ENCODE results near the gene TTLL3. TPM values are rescaled to one million over a fixed set of nuclear protein-coding genes. Genes with fewer than 3 reads are reported as not detected.
A peak's percentile ranks its signal among the peaks of the same experiment; 100 is the strongest.

The TTLL3 gene
- total and polyA plus RNA-seq, 11 donors = 4.7 to 30.3 (median 11.8) TPM

DNA sequence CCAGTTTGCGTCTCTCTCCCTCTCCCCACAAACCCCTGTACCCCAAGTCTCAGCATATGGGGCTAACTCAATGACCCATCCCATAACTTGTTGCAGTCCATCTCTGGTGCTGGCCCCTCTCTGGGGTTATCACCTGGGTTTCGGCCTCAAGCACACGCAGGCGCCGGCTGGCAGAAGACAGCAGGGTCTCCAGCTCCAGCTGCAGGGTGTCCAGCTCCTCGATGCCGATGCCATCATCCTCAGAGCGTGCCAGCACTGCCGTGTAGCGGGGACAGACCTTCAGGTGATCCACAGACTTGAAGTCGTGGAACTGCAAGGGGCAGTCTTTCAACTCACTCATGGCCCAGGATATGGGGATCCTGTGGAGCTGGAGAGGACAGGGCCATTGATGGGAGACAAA lies 18.9 kb upstream of the TTLL3 start:
- WGBS, 4 donors = 88 to 96% (median 90%) methylated on average over 6 to 11 of the region's 11 CpGs
- peaks cover 0 to 43% (median 24%) of the 10 kb centered on the region in 12 donors for H3K4me1 ChIP-seq
- peak overlapping the region in 2 of 12 donors; percentile 77 to 92 for H3K4me3 ChIP-seq
- H3K36me3 ChIP-seq = peaks cover 0 to 59% (median 51%) of the 10 kb centered on the region in 9 donors
- intact Hi-C loops (cut with DNase I) = loop anchor here in 6 of 10 donors (1.0 to 10.0 kb wide), 6 partner anchors 39 to 226 kb away; partner anchors contain the start of genes BRPF1 (in 3 of the 6), IL17RC (in 1 of the 6), OGG1 (in 1 of the 6) and RPUSD3 (in 1 of the 6)
- TF ChIP-seq, protein P1, sequence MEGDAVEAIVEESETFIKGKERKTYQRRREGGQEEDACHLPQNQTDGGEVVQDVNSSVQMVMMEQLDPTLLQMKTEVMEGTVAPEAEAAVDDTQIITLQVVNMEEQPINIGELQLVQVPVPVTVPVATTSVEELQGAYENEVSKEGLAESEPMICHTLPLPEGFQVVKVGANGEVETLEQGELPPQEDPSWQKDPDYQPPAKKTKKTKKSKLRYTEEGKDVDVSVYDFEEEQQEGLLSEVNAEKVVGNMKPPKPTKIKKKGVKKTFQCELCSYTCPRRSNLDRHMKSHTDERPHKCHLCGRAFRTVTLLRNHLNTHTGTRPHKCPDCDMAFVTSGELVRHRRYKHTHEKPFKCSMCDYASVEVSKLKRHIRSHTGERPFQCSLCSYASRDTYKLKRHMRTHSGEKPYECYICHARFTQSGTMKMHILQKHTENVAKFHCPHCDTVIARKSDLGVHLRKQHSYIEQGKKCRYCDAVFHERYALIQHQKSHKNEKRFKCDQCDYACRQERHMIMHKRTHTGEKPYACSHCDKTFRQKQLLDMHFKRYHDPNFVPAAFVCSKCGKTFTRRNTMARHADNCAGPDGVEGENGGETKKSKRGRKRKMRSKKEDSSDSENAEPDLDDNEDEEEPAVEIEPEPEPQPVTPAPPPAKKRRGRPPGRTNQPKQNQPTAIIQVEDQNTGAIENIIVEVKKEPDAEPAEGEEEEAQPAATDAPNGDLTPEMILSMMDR (IDR thresholded peaks at IDR 0.05) = no peak
- TF ChIP-seq POLR2A (IDR thresholded peaks at IDR 0.05) = no peak
- ATAC-seq = no peak
- DNase-seq = no peak
- H3K27ac ChIP-seq = peak overlapping the region in 5 of 12 donors; percentile 95 to 99 (median 98)
- H3K9me3 ChIP-seq = no peaks in the 10 kb centered on the region
- H3K27me3 ChIP-seq = no peaks in the 10 kb centered on the region

DNA sequence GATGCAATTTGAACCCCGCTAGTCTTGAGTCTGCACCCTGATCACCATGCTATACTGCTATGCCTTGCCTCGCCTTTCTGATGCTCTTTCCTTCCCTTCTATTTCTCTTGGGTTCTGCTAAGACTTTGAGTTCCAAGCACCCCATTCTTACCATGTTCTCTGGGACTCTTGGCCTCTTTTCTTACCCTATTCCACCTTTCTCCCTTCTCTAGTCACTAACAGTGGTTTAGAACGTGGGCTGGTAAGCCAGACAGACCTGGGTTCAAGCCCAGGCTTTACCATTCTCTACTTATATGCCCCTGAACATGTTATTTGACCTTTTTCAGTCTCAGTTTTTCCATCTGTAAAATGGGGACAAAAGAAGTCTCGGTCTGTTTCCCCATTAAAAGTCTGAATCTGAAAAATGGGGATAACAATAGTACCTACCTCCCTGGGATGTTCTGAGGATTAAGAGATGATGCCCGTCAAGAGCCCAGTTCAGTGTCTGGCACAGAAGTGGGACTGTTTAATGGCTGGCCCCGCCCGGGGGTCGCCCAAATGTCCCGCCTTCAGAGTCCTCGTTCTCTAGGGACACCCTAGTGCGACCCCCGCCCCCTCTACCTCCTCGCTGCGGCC lies 18.2 kb upstream of the TTLL3 start:
- peaks cover 0 to 59% (median 44%) of the 10 kb centered on the region in 9 donors for H3K36me3 ChIP-seq

DNA sequence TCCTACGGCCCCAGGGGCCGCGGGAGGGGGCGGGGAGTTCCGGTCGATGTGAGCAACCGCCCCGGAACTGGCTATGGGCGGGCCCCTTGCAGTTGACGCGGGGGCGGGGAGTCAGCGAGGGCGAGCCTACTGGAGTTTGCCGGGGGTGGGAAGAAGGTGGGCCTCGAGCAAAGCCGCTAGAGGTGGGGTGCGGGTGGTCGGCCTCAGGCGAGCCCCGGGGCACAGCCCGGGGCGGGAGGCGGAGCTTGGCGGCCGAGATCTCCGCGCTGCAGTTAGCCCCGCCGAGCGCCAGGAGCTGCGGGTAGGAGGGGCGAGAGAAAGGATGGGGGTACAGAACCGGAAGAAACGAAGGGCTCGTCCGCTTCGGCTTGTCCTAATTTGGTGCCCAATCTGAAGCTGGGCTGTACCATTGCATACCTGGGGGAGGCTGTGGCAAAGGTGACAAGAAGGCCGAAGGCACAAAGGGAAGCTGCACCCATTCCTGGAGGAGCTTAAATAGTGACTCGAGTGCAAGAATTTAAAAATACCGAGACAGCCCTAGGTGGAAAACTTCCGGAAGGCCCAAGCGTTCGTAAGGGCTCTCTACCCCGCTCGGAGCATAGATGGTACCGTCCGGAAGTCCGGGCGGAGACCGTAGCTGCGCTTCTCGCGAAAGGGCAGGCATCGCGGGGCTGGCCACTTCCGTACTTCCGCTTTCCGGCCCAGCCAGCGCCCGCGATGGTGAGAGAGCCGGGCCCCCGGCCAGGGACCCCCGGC lies 17.5 kb upstream of the TTLL3 start, which contains the start of the genes ARPC4 and TADA3:
ARPC4 (plus strand) TSS at position 678 of the 756 bp plus-strand sequence; CDS start at position 718, 40 bp downstream.
TADA3 (minus strand) TSS at position 69 of the 756 bp plus-strand sequence. CDS start 1,007 bp downstream, outside the sequence.
- Histone ChIP-seq H3K36me3 (peaks cover 0 to 59% (median 45%) of the 10 kb centered on the region in 9 donors), H3K4me3 (peak within 1 kb of the TSS; percentile 66 to 100 (median 92)), H3K9me3 (no peaks in the 10 kb centered on the region), H3K4me1 (peaks cover 0 to 57% (median 24%) of the 10 kb centered on the region in 12 donors), H3K27ac (peak within 1 kb of the TSS; percentile 89 to 99 (median 97)), H3K27me3 (no peaks in the 10 kb centered on the region)
- DNase-seq = peak; percentile 95 to 97 (median 96)
- 0 to 1% (median 1%) methylated on average over 43 to 65 of the region's 65 CpGs for WGBS, 4 donors
- peak; percentile 94 to 96 (median 94) for ATAC-seq
- TF ChIP-seq POLR2A (IDR thresholded peaks at IDR 0.05) = peak in 1 of 2 donors; percentile 66
- TF ChIP-seq, protein P1 (IDR thresholded peaks at IDR 0.05) = peak in 2 of 12 donors; percentile 18 to 19
- intact Hi-C loops (cut with DNase I) = loop anchor here in 7 of 10 donors (1.0 to 10.0 kb wide), 9 partner anchors 24 to 225 kb away; partner anchors contain the start of genes BRPF1 (in 4 of the 7), CAMK1 (in 1 of the 7), IL17RC (in 1 of the 7) and OGG1 (in 1 of the 7)

More for the DNA sequence above, 18.2 kb upstream of the TTLL3 start:
- peak overlapping the region; percentile 89 to 99 (median 97) for H3K27ac ChIP-seq
- peaks cover 0 to 51% (median 24%) of the 10 kb centered on the region in 12 donors for H3K4me1 ChIP-seq
- TF ChIP-seq, protein P1 (IDR thresholded peaks at IDR 0.05) = no peak
- peak in 1 of 2 donors; percentile 59 for TF ChIP-seq POLR2A (IDR thresholded peaks at IDR 0.05)
- H3K4me3 ChIP-seq = peak overlapping the region; percentile 66 to 100 (median 92)
- DNase-seq (no peak), ATAC-seq (no peak)
- no peaks in the 10 kb centered on the region for H3K27me3 ChIP-seq
- no peaks in the 10 kb centered on the region for H3K9me3 ChIP-seq
- intact Hi-C loops (cut with DNase I) = loop anchor here in 7 of 10 donors (1.0 to 10.0 kb wide), 9 partner anchors 23 to 225 kb away; partner anchors contain the start of genes BRPF1 (in 4 of the 7), OGG1 (in 2 of the 7), CAMK1 (in 1 of the 7) and IL17RC (in 1 of the 7)
- WGBS, 4 donors = 16 to 26% (median 18%) methylated on average over 10 to 14 of the region's 14 CpGs
